Inflammatory macrophage treated with lipopolysaccharide for 4 hours (primary cell): ENCODE results near the gene C11orf97.
A peak's percentile ranks its signal among the peaks of the same experiment; 100 is the strongest.
"Not testable (repeated sequence)": the region's sequence is repeated elsewhere in the genome, so short reads cannot be mapped to it uniquely, and the experiment has no call there.

Source experiments
- DNase-seq: peaks from one replicate; pipeline ENCODE4 v3.0.0-alpha.2; 2020

The C11orf97 gene

DNA sequence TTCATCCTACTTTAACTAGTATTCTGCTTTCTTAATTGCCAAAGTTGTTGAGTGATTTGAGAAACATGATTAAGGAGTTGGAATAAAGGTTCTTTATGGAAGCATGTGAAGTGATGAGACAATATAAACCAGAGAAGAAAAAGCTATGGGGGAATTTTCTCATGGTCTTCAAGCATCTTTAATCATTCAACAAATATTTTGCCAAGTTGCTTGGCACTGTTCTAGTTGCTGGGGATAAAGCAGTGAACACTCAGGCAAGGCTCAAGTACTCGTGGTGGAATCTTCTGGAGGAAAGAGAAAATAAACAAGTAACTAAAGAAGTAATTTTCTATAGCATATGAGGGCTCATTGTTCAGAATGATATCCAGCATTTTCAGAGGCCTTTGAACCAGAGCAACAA, 45.7 kb downstream of the C11orf97 start:
- DNase-seq: no peak

DNA sequence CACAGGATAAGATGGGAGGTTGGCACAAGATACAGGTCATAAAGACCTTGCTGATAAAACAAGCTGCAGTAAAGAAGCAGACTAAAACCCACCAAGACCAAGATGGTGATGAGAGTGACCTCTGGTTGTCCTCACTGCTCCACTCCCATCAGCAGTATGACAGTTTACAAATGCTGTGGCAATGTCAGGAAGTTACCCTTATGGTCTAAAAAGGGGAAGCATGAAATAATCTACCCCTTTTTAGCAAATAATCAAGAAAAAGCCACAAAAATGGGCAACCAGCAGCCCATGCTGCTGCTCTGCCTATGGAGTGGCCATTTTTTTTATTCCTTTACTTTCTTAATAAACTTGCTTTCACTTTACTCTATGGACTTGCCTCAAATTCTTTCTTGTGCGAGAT, 46.2 kb downstream of the C11orf97 start:
- peak; percentile 87 for DNase-seq

DNA sequence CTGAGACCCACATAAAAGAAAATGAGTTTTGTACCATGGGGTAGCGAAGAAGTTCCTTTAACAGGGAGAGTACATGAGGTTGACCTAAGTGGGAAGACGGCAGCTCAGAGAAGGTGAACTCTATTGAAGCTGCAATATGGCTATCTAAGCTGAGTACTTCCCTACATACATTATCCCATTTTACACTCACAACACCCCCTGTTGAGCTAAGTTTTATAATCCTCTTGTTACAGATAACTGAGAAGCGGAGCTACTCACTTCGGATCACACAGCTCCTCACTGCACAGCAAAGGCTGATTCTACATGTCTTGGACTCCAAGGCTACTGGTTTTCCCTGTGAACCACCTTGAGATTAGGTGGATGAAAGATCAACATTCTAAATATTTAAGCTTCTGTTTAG, 46.7 kb downstream of the C11orf97 start:
- no peak for DNase-seq

DNA sequence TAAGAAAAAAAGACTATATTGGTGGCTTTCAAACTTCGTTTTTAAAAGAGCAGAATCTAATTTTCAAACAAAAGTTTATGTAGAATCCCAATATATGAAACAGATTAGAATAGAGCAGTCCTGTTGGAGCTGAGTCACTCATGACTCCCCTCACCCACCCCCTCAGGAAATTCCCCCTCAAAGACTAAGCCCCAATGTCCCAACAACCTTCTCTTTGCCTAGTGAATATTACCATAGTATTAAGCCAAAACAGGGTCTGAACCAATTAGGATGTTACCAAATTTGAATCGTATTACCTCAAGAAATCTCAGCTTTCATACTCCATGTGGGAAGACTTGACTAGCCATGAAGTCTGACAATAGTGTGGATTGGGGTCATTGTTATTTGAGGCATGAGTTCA, 47.1 kb downstream of the C11orf97 start:
- DNase-seq: peak; percentile 64

DNA sequence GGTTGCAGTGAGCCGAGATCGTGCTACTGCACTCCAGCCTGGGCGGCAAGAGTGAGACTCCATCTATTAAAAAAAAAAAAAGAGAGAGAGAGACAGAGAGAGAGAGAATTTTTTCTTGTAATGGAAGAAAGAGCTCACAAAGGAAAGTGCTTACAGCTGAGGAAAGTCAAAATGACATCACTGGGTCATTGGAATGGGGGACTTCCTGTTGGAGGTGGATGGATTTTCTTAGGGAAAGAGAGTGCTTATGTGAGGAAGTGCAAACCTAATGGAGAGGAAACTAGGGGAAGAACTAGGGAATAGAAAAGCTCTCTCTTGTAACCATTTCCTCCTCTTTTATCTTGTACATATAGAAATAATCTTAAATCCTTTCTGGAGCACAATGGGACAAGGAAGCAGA, 48.6 kb downstream of the C11orf97 start:
- DNase-seq: no peak

DNA sequence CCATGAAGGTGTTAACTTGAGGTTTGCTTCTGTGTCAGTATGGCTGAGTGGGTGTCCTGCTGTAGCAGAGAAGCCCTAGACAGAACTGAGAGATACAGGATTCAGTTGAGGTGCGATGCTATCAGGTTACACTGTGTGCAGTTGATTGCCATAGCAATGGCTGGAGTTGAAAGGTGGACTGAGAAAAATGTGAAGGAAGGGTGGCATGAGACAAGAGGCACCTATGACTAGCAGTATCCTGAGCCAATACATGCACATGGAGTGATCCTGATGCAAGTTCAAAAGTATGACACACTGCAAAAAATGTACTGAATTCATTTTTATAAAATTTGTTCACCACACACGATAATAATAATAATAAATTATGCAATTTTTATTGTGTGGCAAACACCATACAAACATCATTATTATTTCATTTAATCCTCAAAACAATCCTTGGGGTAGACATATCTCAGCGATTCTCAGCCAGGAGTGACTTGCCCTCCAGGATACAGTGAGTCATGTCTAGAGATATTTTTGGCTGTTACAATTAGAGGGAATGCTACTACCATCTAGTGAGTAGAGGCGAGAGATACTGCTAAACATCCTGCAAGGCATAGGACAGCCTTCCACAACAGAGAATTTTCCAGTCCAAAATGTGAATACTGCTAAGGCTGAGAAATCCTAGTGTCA, 51.1 kb downstream of the C11orf97 start:
- no peak for DNase-seq

DNA sequence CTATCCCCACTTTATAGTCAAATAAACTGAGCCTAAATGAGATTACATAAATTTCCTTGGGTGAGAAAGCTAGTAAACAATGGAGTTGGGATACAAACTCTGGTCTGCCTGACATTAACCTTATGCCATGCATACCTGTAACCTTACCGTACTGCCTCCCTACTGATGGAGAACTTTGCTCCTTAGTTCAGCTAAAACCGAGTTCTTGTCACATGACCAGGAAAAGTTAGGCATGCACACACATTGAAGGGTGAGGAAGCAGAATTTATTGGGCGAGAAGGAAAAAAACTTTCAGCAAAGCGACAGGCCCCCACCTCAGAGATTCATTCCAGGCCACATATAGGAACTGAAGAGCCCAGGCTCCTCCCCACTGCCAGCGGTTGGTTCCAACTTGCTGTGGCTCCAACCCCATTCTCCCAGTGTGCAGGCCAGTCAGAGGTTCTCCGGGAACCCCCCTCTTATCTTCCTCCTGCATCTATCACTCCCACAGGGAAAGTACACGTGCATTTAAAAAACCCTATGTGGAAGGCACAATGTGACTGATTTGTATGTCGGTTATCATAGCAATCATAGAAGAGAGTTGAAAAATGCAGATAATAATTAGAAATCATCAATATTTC, 51.7 kb downstream of the C11orf97 start:
- DNase-seq: no peak

DNA sequence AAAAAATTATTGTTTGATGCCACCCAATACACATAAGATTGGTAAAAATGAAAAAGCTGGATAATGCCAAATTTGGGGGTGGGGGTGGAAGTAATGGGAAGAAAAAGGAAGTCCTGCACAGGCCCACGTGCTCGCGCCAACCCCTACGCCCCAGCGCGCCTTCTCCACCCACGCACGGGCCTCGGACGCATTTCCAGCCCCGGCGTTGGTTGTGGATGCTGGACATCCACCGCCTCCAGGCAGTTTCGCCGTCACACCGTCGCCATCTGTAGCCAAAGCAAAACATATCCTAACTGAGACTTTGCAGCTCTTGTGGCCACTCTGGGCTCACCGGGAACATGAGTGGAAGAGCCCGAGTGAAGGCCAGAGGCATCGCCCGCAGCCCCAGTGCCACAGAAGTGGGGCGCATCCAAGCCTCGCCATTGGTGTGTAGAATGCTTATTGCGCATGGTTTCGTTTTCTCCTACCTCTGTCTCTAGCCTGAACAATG, 55.0 kb downstream of the C11orf97 start, which contains the start of gene PIWIL4:
PIWIL4 (plus strand) TSS at position 188 of the 490 bp plus-strand sequence; CDS start at position 339, 151 bp downstream.
- DNase-seq: no peak

DNA sequence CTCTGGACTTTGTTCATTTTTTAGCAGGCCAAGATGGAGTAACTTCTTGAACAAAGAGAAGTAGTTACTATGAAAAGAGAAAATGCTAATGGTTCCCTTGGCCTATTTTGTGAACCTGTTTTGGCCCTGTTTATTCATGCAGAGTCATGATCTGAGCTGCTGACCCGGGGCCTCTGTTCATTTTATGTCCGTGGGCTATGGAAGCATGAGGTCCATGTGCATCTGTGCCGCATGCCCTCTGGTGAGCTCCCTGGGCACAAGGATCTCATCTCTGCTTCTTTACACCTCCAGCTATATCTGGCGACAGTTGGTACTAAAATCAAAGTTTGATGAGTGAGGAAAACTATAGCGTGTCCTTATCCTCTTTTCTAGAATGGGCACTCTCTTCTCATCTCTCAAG, 55.9 kb downstream of the C11orf97 start:
- DNase-seq: no peak

DNA sequence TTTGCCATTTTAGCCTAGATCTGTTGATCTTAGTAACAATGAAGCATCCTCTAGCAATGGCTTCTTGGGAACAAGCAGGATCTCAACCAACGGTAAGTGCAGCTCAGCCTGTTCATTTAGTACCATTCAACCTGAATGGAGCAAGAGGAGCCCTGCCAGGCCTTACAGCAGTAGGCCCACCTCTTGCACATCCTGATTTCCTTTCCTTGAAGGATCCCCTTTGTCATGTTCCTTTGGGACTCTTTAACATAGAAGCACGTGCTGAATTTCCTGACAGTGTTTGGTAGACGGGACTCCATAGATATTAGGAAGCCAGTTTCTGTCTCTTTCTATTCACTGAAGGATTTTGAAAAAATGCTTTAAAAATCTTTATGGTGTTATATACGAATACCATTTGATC, 56.5 kb downstream of the C11orf97 start:
- no peak for DNase-seq

DNA sequence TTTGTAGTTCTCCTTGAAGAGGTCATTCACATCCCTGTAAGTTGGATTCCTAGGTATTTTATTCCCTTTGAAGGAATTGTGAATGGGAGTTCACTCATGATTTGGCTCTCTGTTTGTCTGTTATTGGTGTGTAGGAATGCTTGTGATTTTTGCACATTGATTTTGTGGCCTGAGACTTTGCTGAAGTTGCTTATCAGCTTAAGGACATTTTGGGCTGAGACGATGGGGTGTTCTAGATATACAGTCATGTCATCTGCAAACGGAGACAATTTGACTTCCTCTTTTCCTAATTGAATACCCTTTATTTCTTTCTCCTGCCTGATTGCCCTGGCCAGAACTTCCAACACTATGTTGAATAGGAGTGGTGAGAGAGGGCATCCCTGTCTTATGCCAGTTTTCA, 60.7 kb downstream of the C11orf97 start:
- DNase-seq: not testable (repeated sequence)

DNA sequence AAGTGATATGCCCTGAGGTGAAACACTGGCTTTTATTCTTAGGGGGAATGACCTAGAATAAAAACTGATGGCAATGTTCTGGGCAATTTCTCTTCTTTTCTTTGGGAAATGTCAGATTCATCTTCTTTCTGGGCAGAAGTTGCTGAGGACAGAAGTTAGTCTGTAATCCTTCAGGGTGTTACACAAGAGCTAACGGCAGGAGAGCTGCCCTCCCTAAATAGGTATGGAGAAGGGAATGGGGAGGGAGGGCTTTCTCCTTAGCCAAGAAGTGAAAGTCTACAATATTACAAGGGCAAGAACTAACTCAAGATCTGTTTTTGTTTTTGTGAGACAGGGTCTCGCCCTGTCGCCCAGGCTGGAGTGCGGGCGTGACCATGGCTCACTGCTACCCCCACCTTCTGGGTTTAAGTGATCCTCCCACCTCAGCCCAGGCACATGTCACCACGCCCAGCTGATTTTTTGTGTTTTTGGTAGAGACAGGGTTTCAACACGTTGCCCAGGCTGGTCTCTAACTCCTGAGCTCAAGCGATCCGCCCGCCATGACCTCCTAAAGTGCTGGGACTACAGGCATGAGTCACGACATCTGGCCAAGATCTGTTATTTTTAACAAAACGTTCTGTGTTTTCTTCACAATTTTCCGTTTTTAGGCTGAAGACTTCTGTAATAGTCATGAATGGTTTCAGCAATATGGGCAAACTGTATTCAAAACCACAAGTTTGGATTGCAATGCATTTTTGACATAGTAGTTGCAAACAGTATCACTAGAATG, 62.1 kb downstream of the C11orf97 start:
- peak; percentile 84 for DNase-seq

DNA sequence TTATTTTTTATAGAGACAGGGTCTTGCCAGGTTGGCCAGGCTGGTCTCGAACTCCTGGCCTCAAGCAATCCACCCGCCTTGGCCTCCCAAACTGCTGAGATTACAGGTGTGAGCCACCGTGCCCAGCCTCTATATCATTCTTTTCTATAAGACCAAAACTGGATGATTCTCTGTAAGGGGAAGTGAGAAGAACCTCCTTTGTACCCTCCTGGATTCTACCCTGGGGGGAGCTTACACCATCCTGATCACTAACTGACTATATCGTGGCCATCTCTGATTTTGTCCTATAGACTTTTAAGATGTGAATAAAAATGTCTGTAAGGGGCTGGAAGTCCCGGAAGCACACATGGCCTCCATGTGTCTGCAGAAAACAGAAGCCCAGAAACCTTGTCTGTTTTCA, 64.0 kb downstream of the C11orf97 start:
- DNase-seq: no peak

DNA sequence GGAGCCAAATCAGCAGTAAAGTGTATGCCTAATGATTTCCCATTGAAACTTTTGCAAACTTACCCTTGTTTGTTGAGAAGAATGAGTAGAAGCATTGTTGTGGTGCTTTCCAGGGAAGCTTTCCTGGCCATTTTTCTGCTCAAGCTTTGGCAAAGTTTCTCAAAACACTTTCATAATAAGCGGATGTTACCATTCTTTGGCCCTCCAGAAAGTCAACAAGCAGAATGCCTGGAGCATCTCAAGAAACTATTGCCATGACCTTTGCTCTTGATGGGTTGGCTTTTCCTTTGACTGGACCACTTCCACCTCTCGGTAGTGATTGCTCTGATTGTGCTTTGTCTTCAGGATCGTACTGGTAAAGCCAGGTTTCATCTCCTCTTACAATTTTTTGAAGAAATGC, 65.6 kb downstream of the C11orf97 start:
- DNase-seq: no peak
